Measurements from ENCODE around the gene FUBP1.

Gene FUBP1

DNA sequence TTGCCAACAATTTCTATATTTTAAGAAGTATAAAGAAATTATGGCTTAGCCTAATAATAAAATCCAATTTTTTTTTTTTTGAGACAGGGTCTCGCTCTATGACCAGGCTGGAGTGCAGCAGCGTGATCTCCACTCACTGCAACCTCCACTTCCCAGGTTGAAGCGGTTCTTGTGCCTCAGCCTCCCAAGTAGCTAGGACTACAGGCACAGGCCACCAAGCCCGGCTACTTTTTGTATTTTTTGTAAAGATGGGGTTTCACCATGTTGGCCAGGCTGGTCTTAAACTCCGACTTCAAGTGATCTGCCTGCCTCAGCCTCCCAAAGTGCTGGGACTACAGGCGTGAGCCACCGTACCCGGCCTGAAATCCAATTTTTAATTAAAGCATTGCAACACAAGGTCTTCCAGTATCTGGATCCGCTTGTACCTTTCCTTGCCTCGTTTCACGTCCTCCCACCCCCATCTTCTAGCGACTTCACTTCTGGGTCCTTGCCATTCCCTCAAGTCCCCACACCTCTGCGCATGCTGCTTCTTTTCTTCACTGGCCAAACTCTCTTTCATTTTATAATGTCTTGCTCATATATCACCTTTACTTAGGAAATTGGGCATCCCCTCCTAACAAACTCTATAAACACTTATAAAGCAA, 2.3 kb downstream of the FUBP1 start:
- no peak for DNase-seq (ENCODE audit: insufficient read length, low spot score)
- no peak for FAIRE-seq
- no peak for TF ChIP-seq POLR2A (IDR thresholded peaks at IDR 0.05; ENCODE audit: low read depth, low read length)

DNA sequence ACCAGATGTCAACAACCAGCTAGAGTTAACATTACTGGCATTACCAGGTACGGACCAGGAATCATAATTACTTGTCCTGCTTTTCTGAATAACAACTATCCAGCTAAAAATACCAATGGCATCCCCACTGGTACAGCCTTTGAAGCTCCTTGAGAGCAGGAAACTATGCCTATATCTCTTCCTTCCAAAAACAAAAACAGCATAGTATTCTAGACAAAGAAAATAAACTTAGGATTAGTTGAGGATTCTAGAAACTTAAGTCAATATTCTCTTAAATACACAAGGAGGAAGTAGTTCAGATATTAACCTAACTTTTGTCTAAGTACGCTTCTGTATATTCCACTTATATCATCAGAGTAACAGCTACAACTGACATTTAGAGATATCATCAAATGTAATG, 3.0 kb downstream of the FUBP1 start:
- TF ChIP-seq POLR2A (IDR thresholded peaks at IDR 0.05; ENCODE audit: low read depth, low read length) = no peak
- no peak for DNase-seq (ENCODE audit: insufficient read length, low spot score)

DNA sequence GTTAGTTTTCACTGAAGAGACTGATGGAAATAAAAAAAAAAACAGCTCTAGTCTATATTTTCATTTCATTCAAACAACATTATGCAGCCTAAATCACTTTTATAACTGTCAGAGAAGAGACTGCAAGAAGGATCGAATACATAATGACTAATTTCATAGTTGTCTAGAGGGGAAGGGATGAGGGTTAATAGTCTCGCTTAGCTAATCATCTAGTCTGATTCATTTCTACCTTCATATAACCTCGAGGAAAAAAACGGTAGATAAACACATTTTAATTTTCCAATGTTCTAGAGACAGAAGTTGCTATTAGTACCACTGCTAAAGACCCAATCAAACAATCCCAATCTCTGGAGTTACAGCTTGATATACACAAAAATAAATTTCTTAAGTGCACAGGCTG, 3.5 kb downstream of the FUBP1 start:
- no peak for TF ChIP-seq POLR2A (IDR thresholded peaks at IDR 0.05; ENCODE audit: low read depth, low read length)
- no peak for DNase-seq (ENCODE audit: insufficient read length, low spot score)
- peak; percentile 65 for FAIRE-seq

More for the DNA sequence above, 3.0 kb downstream of the FUBP1 start:
- no peak for FAIRE-seq

GRCh38 chr1:77972080-77972479, 6.8 kb downstream of the FUBP1 start:
- no peak for FAIRE-seq
- TF ChIP-seq POLR2A (IDR thresholded peaks at IDR 0.05; ENCODE audit: low read depth, low read length) = no peak
- no peak for DNase-seq (ENCODE audit: insufficient read length, low spot score)

DNA sequence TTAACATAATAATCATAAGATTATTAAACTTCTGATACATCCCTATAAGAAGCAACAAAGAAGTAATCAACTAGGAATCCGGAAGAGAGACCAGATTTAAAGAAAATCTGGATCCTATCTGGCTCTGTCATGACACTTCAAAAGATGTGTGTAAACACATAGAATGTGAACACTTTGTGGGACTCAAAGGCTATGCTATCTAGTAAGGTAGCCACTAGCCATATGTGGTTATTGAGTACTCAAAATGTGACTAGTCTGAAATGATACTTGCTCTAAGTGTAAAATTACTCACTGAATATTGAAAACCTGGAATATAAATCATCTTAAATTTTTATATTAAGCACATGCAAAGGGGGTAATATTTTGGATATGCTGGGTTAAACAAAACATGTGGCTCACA, 8.7 kb downstream of the FUBP1 start:
- FAIRE-seq (peak; percentile 33), DNase-seq (ENCODE audit: insufficient read length, low spot score) (no peak)
- no peak for TF ChIP-seq POLR2A (IDR thresholded peaks at IDR 0.05; ENCODE audit: low read depth, low read length)

- FAIRE-seq (peak; percentile 36), DNase-seq (ENCODE audit: insufficient read length, low spot score) (no peak)
- TF ChIP-seq POLR2A (IDR thresholded peaks at IDR 0.05; ENCODE audit: low read depth, low read length) = no peak
Observed at GRCh38 chr1:77966291-77966690, 12.6 kb downstream of the FUBP1 start.

DNA sequence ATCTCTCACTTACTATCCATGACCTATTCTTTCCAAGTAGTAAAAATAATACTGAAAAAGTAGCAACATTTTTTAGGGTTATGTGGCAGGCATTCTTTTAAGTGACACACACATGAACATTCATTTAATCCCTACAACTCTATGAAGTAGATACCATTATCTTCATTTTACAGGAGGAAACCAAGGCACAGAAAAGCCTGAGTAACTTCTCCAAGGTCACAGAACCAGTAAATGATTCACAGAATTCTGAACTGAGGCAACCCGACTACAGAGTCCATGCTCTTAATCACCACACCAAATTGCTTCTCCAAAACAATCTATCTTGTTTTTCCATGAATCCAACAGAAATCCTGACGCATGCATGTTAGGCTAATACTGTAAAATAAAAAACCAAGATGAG, 17.5 kb downstream of the FUBP1 start:
- peak; percentile 52 for FAIRE-seq

DNA sequence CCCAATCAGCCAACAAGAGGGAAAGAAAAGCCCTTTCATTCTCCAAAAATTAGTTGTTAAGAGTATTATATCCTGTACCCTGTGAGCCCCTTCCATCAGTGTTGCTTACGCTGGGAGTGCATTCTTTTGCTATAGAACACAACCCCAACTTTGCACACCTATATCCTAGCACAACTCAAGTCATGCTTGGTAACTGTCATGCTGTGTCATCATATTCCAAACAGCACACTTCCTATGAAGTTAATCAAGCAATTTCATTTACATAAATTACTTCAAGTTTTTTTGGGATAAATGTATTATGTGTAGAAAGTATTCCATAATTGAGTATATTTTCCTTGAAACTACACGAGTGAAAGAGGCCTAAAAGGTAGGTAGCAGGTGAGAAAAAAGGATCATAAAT, 20.0 kb downstream of the FUBP1 start:
- FAIRE-seq (peak; percentile 70), DNase-seq (ENCODE audit: insufficient read length, low spot score) (no peak)
- TF ChIP-seq POLR2A (IDR thresholded peaks at IDR 0.05; ENCODE audit: low read depth, low read length) = no peak

More for the DNA sequence above, 17.5 kb downstream of the FUBP1 start:
- no peak for DNase-seq (ENCODE audit: insufficient read length, low spot score)
- TF ChIP-seq POLR2A (IDR thresholded peaks at IDR 0.05; ENCODE audit: low read depth, low read length) = no peak

GRCh38 chr1:77958391-77958790, 20.5 kb downstream of the FUBP1 start:
- FAIRE-seq (no peak), DNase-seq (ENCODE audit: insufficient read length, low spot score) (no peak)
- no peak for TF ChIP-seq POLR2A (IDR thresholded peaks at IDR 0.05; ENCODE audit: low read depth, low read length)

- DNase-seq (ENCODE audit: insufficient read length, low spot score) = no peak
- TF ChIP-seq POLR2A (IDR thresholded peaks at IDR 0.05; ENCODE audit: low read depth, low read length) = no peak
- no peak for FAIRE-seq
Observed at GRCh38 chr1:77956464-77956863, 22.4 kb downstream of the FUBP1 start.

GRCh38 chr1:77955709-77956108, 23.2 kb downstream of the FUBP1 start:
- no peak for DNase-seq (ENCODE audit: insufficient read length, low spot score)
- no peak for FAIRE-seq
- TF ChIP-seq POLR2A (IDR thresholded peaks at IDR 0.05; ENCODE audit: low read depth, low read length) = no peak

- no peak for DNase-seq (ENCODE audit: insufficient read length, low spot score)
Observed at GRCh38 chr1:77954521-77954920, 24.4 kb downstream of the FUBP1 start.

GRCh38 chr1:77953907-77954306, 25.0 kb downstream of the FUBP1 start:
- FAIRE-seq (no peak), DNase-seq (ENCODE audit: insufficient read length, low spot score) (no peak)

More at GRCh38 chr1:77954521-77954920, 24.4 kb downstream of the FUBP1 start:
- peak; percentile 52 for FAIRE-seq
- TF ChIP-seq POLR2A (IDR thresholded peaks at IDR 0.05; ENCODE audit: low read depth, low read length) = no peak

DNA sequence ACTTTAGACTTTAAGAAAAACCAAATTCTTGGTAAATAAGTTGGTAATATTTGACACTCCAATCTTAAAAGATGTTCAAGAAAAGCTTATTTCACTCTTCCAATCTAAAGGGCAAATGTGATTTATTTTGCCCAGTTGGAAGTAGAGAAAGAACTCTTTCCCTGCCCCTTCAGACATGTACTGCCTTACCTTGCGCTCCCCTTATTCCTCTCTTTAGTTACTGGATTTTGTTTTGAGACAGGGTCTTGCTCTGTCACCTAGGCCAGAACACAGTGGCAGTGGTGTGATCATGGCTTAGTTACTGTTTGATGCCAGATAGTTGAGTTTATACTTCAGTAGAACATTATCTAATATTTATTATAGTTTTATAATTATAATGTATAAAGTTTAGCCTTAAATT, 27.5 kb downstream of the FUBP1 start:
- FAIRE-seq (no peak), DNase-seq (ENCODE audit: insufficient read length, low spot score) (no peak)
- TF ChIP-seq POLR2A (IDR thresholded peaks at IDR 0.05; ENCODE audit: low read depth, low read length) = no peak

More at GRCh38 chr1:77953907-77954306, 25.0 kb downstream of the FUBP1 start:
- no peak for TF ChIP-seq POLR2A (IDR thresholded peaks at IDR 0.05; ENCODE audit: low read depth, low read length)

GRCh38 chr1:77950873-77951272, 28.0 kb downstream of the FUBP1 start:
- DNase-seq (ENCODE audit: insufficient read length, low spot score) (no peak), FAIRE-seq (no peak)
- no peak for TF ChIP-seq POLR2A (IDR thresholded peaks at IDR 0.05; ENCODE audit: low read depth, low read length)
